ENCODE measurements around the gene SMPD3. TPM values are rescaled to one million over a fixed set of nuclear protein-coding genes. Genes with fewer than 3 reads are reported as not detected.

Gene SMPD3
- total RNA-seq, 1 experiment from 2014 or later, result not detected

DNA sequence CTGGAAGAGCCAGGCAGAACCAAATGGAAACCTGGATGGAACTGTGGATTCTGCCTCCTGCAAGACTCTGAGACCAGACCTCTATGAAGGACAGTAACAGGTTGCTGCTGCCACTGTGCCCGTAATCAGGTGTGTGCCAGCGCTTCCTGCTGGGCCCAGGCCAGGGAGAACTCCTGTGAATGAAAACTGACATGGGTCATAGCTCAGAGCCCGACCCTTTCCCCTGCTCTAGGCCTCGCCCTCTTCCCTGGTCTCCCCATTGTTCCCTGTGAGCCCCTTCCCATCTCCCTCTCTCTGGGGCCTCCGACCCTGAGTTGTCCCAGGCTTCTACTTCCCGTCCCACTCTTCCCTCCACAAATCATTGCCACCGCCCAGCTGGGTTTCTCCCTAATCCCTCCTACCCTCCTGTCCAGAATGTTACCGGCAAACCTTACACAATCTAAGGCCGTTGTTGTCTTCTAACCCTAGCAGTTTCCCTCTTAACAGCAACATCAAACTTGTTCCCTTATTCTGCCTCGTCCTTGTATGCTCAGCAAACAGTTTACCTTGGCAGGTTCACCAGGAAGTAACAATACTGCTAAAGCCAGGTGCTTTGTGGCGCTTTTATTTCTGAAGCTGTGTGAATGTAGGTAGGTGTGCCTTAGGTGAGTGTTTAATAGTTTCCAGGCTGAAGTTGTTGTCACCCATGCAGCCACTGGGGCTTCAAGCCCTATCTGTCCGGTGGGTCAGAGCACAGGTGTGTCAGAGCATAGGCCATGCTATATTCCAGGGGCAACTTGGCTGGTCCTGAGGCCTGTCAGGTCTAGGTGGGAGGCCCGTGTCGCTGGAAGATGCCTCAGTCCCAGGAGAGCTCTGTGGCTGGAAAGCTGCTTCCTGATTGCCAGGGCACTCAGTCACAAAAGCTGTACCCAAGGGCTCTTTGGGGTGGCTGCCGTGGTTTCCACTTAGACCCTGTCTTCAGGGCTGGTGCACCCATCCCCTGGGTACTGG, 32.0 kb downstream of the SMPD3 start:
- intact Hi-C loops (cut with micrococcal nuclease), result no loop called here
- DNase-seq (ENCODE audit: unreplicated experiment), result no peak
- Mint-ChIP-seq H3K4me1 (ENCODE audit: insufficient read depth, unreplicated experiment) (peaks cover 10% of the 10 kb centered on the region), H3K36me3 (ENCODE audit: insufficient read depth, unreplicated experiment) (no peaks in the 10 kb centered on the region), H3K27ac (ENCODE audit: low read depth, unreplicated experiment) (no peak overlapping the region), H3K9me3 (ENCODE audit: unreplicated experiment) (no peaks in the 10 kb centered on the region), H3K4me3 (ENCODE audit: unreplicated experiment) (no peak overlapping the region), H3K27me3 (ENCODE audit: insufficient read depth, unreplicated experiment) (peaks cover 8% of the 10 kb centered on the region)
- no TSS peak for BruUV-seq (replicated peaks)
- ChIA-PET POLR2A (no interaction called here), CTCF (interaction anchor here (0.9 to 1.0 kb wide), 2 partner anchors 38 to 104 kb away, joined by 3 to 4 read pairs; no protein-coding TSS in a partner anchor)
- TF ChIP-seq, protein P1, sequence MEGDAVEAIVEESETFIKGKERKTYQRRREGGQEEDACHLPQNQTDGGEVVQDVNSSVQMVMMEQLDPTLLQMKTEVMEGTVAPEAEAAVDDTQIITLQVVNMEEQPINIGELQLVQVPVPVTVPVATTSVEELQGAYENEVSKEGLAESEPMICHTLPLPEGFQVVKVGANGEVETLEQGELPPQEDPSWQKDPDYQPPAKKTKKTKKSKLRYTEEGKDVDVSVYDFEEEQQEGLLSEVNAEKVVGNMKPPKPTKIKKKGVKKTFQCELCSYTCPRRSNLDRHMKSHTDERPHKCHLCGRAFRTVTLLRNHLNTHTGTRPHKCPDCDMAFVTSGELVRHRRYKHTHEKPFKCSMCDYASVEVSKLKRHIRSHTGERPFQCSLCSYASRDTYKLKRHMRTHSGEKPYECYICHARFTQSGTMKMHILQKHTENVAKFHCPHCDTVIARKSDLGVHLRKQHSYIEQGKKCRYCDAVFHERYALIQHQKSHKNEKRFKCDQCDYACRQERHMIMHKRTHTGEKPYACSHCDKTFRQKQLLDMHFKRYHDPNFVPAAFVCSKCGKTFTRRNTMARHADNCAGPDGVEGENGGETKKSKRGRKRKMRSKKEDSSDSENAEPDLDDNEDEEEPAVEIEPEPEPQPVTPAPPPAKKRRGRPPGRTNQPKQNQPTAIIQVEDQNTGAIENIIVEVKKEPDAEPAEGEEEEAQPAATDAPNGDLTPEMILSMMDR (IDR thresholded peaks at IDR 0.05; ENCODE audit: unreplicated experiment), result no peak

DNA sequence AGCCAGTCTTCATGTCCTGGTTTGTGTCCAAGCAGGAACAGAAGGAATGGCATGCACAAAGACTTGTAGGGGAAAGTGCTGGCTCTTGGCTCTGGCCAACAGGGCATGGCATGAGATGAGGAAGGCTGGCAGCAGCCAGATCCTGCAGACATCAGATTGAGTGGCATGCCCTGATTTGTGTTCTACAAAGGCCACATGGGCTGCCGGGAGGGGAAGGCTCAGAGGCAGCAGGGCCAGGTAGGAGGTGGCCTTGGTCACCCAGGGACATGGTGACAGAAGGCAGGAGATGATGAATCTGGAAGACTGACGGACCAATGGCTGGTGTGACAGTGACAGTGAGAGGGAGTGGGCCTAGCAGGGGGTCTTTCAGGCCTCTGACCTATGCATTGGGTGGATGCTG, 33.7 kb downstream of the SMPD3 start:
- Mint-ChIP-seq H3K9me3 (ENCODE audit: unreplicated experiment) (no peaks in the 10 kb centered on the region), H3K27ac (ENCODE audit: low read depth, unreplicated experiment) (no peak overlapping the region), H3K27me3 (ENCODE audit: insufficient read depth, unreplicated experiment) (peaks cover 10% of the 10 kb centered on the region), H3K36me3 (ENCODE audit: insufficient read depth, unreplicated experiment) (no peaks in the 10 kb centered on the region), H3K4me1 (ENCODE audit: insufficient read depth, unreplicated experiment) (peaks cover 10% of the 10 kb centered on the region), H3K4me3 (ENCODE audit: unreplicated experiment) (no peak overlapping the region)
- BruUV-seq (replicated peaks), result no TSS peak
- intact Hi-C loops (cut with micrococcal nuclease), result no loop called here
- ChIA-PET POLR2A (no interaction called here), CTCF (interaction anchor here (0.8 kb wide), 1 partner anchor 9 kb away, joined by 4 read pairs; no protein-coding TSS in a partner anchor)
- TF ChIP-seq, protein P1 (IDR thresholded peaks at IDR 0.05; ENCODE audit: unreplicated experiment), result no peak
- DNase-seq (ENCODE audit: unreplicated experiment), result no peak

DNA sequence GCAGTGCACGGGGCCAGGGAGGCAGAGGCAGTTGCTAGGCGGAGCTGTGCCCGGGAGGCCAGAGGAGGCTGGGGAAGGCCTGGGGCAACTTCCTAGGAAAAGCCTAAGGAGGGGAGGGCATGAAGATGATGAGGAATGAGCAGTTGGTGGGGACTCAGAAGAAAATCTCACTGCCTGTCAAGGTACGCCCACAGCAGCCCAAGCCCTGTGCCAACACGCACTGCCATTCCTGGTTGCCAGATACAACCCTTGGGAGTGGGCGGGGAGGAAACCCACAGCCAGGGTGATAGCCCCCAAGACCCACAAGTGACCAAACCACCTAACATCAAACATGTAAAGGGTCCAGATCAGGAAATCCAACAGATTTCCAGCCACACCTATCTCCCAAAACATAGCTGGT, 36.2 kb downstream of the SMPD3 start:
- TF ChIP-seq, protein P1 (IDR thresholded peaks at IDR 0.05; ENCODE audit: unreplicated experiment), result no peak
- no peak overlapping the region for H3K4me3 Mint-ChIP-seq (ENCODE audit: unreplicated experiment)
- no peak overlapping the region for H3K27ac Mint-ChIP-seq (ENCODE audit: low read depth, unreplicated experiment)
- no TSS peak for BruUV-seq (replicated peaks)
- H3K27me3 Mint-ChIP-seq (ENCODE audit: insufficient read depth, unreplicated experiment), result peaks cover 13% of the 10 kb centered on the region
- no peaks in the 10 kb centered on the region for H3K4me1 Mint-ChIP-seq (ENCODE audit: insufficient read depth, unreplicated experiment)
- H3K9me3 Mint-ChIP-seq (ENCODE audit: unreplicated experiment), result no peaks in the 10 kb centered on the region
- ChIA-PET CTCF (interaction anchor here (0.7 to 0.8 kb wide), 2 partner anchors 16 to 711 kb away, joined by 3 to 8 read pairs; no protein-coding TSS in a partner anchor), POLR2A (no interaction called here)
- no peaks in the 10 kb centered on the region for H3K36me3 Mint-ChIP-seq (ENCODE audit: insufficient read depth, unreplicated experiment)
- DNase-seq (ENCODE audit: unreplicated experiment), result no peak
- intact Hi-C loops (cut with micrococcal nuclease), result no loop called here

DNA sequence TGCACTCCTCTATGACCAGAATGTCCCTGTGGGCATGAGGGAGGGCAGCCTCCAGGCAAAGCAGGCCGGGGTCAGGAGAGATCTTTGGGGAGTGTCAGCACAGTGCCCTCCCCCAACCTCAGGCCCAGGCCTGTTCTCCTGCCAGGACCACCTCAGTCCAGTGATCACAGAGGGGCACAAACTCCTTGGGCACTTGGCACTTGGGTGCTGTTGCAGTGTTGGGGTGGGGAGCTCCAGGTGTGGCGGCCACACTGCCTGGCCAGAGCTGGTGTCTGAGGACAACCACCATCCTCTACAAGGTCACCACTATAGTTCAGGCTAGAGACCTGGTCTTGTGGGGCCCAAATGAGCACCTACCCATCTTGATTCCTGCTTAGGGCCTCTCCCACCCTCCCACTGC, 37.2 kb downstream of the SMPD3 start:
- Mint-ChIP-seq H3K9me3 (ENCODE audit: unreplicated experiment) (no peaks in the 10 kb centered on the region), H3K36me3 (ENCODE audit: insufficient read depth, unreplicated experiment) (no peaks in the 10 kb centered on the region), H3K27me3 (ENCODE audit: insufficient read depth, unreplicated experiment) (peaks cover 23% of the 10 kb centered on the region), H3K27ac (ENCODE audit: low read depth, unreplicated experiment) (no peak overlapping the region), H3K4me1 (ENCODE audit: insufficient read depth, unreplicated experiment) (no peaks in the 10 kb centered on the region), H3K4me3 (ENCODE audit: unreplicated experiment) (no peak overlapping the region)
- intact Hi-C loops (cut with micrococcal nuclease), result no loop called here
- POLR2A ChIA-PET, result no interaction called here
- BruUV-seq (replicated peaks), result no TSS peak
- TF ChIP-seq, protein P1 (IDR thresholded peaks at IDR 0.05; ENCODE audit: unreplicated experiment), result no peak
- CTCF ChIA-PET, result interaction anchor here (0.8 kb wide), 1 partner anchor 15 kb away, joined by 8 read pairs; no protein-coding TSS in a partner anchor
- DNase-seq (ENCODE audit: unreplicated experiment), result no peak

Measured in MCF 10A (cell line).